GM10847 (cell line): ENCODE measurements around the gene DCDC1.

Experiments used
- POLR2A ChIP-seq: IDR thresholded peaks from 2 replicates; pipeline ENCODE4 v1.6.1; 2011; ENCODE audit not compliant: insufficient read length; ENCODE audit errors: extremely low read depth

The DCDC1 gene

GRCh38 chr11:30908272-30908671 lies 461.3 kb downstream of the DCDC1 start:
- no peak for TF ChIP-seq POLR2A

- TF ChIP-seq POLR2A, result no peak
Observed at GRCh38 chr11:30902929-30903328, 466.6 kb downstream of the DCDC1 start.

- TF ChIP-seq POLR2A, result no peak
Observed at GRCh38 chr11:30895046-30895445, 474.5 kb downstream of the DCDC1 start.

- no peak for TF ChIP-seq POLR2A
Observed at GRCh38 chr11:30893318-30893717, 476.2 kb downstream of the DCDC1 start.

GRCh38 chr11:30889143-30889794 lies 480.3 kb downstream of the DCDC1 start:
- no peak for TF ChIP-seq POLR2A

GRCh38 chr11:30879322-30880005 lies 490.1 kb downstream of the DCDC1 start:
- TF ChIP-seq POLR2A, result no peak

- no peak for TF ChIP-seq POLR2A
Observed at GRCh38 chr11:30878400-30878799, 491.1 kb downstream of the DCDC1 start.

- TF ChIP-seq POLR2A, result no peak
Observed at GRCh38 chr11:30876663-30877396, 492.7 kb downstream of the DCDC1 start.

- no peak for TF ChIP-seq POLR2A
Observed at GRCh38 chr11:30876228-30876627, 493.3 kb downstream of the DCDC1 start.

GRCh38 chr11:30875806-30876205 lies 493.7 kb downstream of the DCDC1 start:
- no peak for TF ChIP-seq POLR2A

GRCh38 chr11:30873924-30874610 lies 495.5 kb downstream of the DCDC1 start:
- TF ChIP-seq POLR2A, result no peak

GRCh38 chr11:30868626-30869081 lies 500.9 kb downstream of the DCDC1 start:
- no peak for TF ChIP-seq POLR2A

- no peak for TF ChIP-seq POLR2A
Observed at GRCh38 chr11:30863209-30863608, 506.3 kb downstream of the DCDC1 start.

- no peak for TF ChIP-seq POLR2A
Observed at GRCh38 chr11:30861531-30861930, 508.0 kb downstream of the DCDC1 start.

GRCh38 chr11:30861064-30861463 lies 508.5 kb downstream of the DCDC1 start:
- TF ChIP-seq POLR2A, result no peak
